Trophoblast cell (in vitro differentiated cells and primary cell): ENCODE results near the gene REEP3.

ENCODE experiments used
- DNase-seq, 2 donors: peaks; one replicate each; pipeline ENCODE4 v3.0.0-alpha.2; 2016
- H2AFZ ChIP-seq: 2 replicates; pipeline ENCODE4 v1.6.1; 2013; ENCODE audit warnings: low read length, moderate library complexity, mild to moderate bottlenecking; ENCODE audit not compliant: insufficient read depth, poor library complexity
- H2AK5ac ChIP-seq: 2 replicates; pipeline ENCODE4 v1.6.1; 2013; ENCODE audit warnings: mild to moderate bottlenecking, low read length
- H2BK120ac ChIP-seq: 2 replicates; pipeline ENCODE4 v1.6.1; 2013; ENCODE audit warnings: low read length, mild to moderate bottlenecking, moderate library complexity; ENCODE audit not compliant: insufficient read depth, poor library complexity
- H2BK12ac ChIP-seq: 2 replicates; pipeline ENCODE4 v1.6.1; 2013; ENCODE audit warnings: mild to moderate bottlenecking, low read length, moderate library complexity
- H2BK5ac ChIP-seq: 2 replicates; pipeline ENCODE4 v1.6.1; 2013; ENCODE audit warnings: low read length, low read depth, moderate library complexity, mild to moderate bottlenecking; ENCODE audit not compliant: poor library complexity
- H3K14ac ChIP-seq: 2 replicates; pipeline ENCODE4 v1.6.1; 2013; ENCODE audit warnings: mild to moderate bottlenecking, low read length
- H3K18ac ChIP-seq: 2 replicates; pipeline ENCODE4 v1.6.1; 2013; ENCODE audit warnings: mild to moderate bottlenecking, low read length
- H3K23ac ChIP-seq: 2 replicates; pipeline ENCODE4 v1.6.1; 2013; ENCODE audit warnings: low read length
- H3K27ac ChIP-seq: 2 replicates; pipeline ENCODE4 v1.5.1; 2013; ENCODE audit warnings: low read depth, mild to moderate bottlenecking, inconsistent platforms, low read length, moderate library complexity
- H3K27me3 ChIP-seq: 2 replicates; pipeline ENCODE4 v1.6.1; 2013; ENCODE audit warnings: inconsistent platforms, mild to moderate bottlenecking, low read length, moderate library complexity; ENCODE audit not compliant: insufficient read depth
- H3K36me3 ChIP-seq, 2 experiments: 1 replicate in 1 of 2; 2 replicates in 1 of 2; pipeline ENCODE4 v1.6.1; 2013; ENCODE audit warnings: low read length in 2 of 2, mild to moderate bottlenecking in 2 of 2, moderate library complexity in 1 of 2; ENCODE audit not compliant: insufficient read depth in 2 of 2, control insufficient read depth in 1 of 2
- H3K4ac ChIP-seq: 2 replicates; pipeline ENCODE4 v1.6.1; 2013; ENCODE audit warnings: low read depth, mild to moderate bottlenecking, low read length, moderate library complexity
- H3K4me1 ChIP-seq, 2 experiments: 1 replicate in 1 of 2; 2 replicates in 1 of 2; pipeline ENCODE4 v1.6.1; 2013; ENCODE audit warnings: low read length in 2 of 2, mild to moderate bottlenecking in 2 of 2, moderate library complexity in 1 of 2; ENCODE audit not compliant: insufficient read depth in 2 of 2, control insufficient read depth in 1 of 2
- H3K4me2 ChIP-seq: 2 replicates; pipeline ENCODE4 v1.6.1; 2013; ENCODE audit warnings: inconsistent platforms, mild to moderate bottlenecking, low read length, moderate library complexity
- H3K4me3 ChIP-seq: 2 replicates; pipeline ENCODE4 v1.5.1; 2013; ENCODE audit warnings: mild to moderate bottlenecking, low read depth, low read length, inconsistent platforms
- H3K79me1 ChIP-seq: one replicate; pipeline ENCODE4 v1.6.1; 2013; ENCODE audit warnings: low read length
- H3K79me2 ChIP-seq: 2 replicates; pipeline ENCODE4 v1.6.1; 2013; ENCODE audit warnings: low read length, mild to moderate bottlenecking; ENCODE audit not compliant: control insufficient read depth, insufficient read depth, poor library complexity
- H3K9ac ChIP-seq: 2 replicates; pipeline ENCODE4 v1.6.1; 2013; ENCODE audit warnings: mild to moderate bottlenecking, low read length
- H3K9me3 ChIP-seq: 2 replicates; pipeline ENCODE4 v1.6.1; 2013; ENCODE audit warnings: low read depth, mild to moderate bottlenecking, control low read depth, inconsistent platforms, low read length; ENCODE audit not compliant: insufficient read depth
- H4K12ac ChIP-seq: 2 replicates; pipeline ENCODE4 v1.6.1; 2013; ENCODE audit warnings: low read depth, mild to moderate bottlenecking, low read length, moderate library complexity
- H4K8ac ChIP-seq: 2 replicates; pipeline ENCODE4 v1.6.1; 2013; ENCODE audit warnings: low read depth, mild to moderate bottlenecking, low read length, moderate library complexity
- H4K91ac ChIP-seq: one replicate; pipeline ENCODE4 v1.6.1; 2013; ENCODE audit warnings: low read depth, mild to moderate bottlenecking, low read length, moderate library complexity
- WGBS: extraction: QIAGEN DNeasy Blood & Tissue Kit; methylation state at CpG from one replicate; pipeline ENCODE4 v1.1.7; 2013; ENCODE audit warnings: missing lambda C conversion rate; ENCODE audit not compliant: insufficient read length, insufficient coverage; ENCODE audit errors: extremely low coverage; 5-methylcytosine and 5-hydroxymethylcytosine counted together

REEP3 gene

DNA sequence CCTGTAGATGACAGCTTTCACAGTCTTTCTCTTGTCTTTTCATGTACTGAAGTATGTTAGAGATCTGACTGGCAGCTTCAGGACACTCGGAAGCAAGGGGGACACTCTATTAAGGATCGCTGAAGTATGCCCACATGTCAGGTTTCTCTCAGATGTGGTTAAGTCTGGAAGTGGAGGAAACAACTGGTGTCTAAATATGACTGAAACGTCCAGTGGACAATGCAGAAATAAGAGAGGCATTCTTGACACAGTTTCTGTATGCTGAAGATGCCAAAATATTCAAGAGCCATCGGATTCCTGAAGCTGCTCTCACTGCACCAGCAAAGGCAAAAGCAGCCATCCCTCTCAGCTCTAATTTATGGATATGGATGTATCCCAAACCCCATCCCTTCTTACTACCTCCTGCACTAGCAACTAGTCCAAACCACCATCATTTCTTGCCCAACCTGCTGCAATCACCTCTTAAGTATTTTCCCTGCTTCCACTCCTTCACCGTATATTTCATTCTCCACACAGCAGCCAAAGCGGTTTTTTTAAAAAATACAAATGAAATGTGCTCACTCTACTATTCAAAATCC lies 113.4 kb downstream of the REEP3 start:
- H3K14ac ChIP-seq = no peak overlapping the region
- no peak overlapping the region for H2AK5ac ChIP-seq
- no CpG with 5 or more reads among the region's 6 CpGs for WGBS
- H4K91ac ChIP-seq = no peak overlapping the region
- no peak overlapping the region for H2BK12ac ChIP-seq
- H3K79me2 ChIP-seq = peaks cover 9% of the 10 kb centered on the region
- H2AFZ ChIP-seq = no peak overlapping the region
- no peak overlapping the region for H3K27ac ChIP-seq
- no peak overlapping the region for H3K9ac ChIP-seq
- no peak overlapping the region for H3K4ac ChIP-seq
- no peaks in the 10 kb centered on the region for H3K36me3 ChIP-seq
- no peak overlapping the region for H2BK5ac ChIP-seq
- H4K12ac ChIP-seq = no peak overlapping the region
- H3K4me3 ChIP-seq = no peak overlapping the region
- no peak overlapping the region for H3K18ac ChIP-seq
- H3K9me3 ChIP-seq = no peaks in the 10 kb centered on the region
- no peaks in the 10 kb centered on the region for H3K4me1 ChIP-seq
- H4K8ac ChIP-seq = no peak overlapping the region
- H3K23ac ChIP-seq = no peak overlapping the region
- DNase-seq = peak in 1 of 2 donors; percentile 32
- H2BK120ac ChIP-seq = no peak overlapping the region
- peaks cover 12% of the 10 kb centered on the region for H3K79me1 ChIP-seq
- H3K4me2 ChIP-seq = no peak overlapping the region
- no peaks in the 10 kb centered on the region for H3K27me3 ChIP-seq

DNA sequence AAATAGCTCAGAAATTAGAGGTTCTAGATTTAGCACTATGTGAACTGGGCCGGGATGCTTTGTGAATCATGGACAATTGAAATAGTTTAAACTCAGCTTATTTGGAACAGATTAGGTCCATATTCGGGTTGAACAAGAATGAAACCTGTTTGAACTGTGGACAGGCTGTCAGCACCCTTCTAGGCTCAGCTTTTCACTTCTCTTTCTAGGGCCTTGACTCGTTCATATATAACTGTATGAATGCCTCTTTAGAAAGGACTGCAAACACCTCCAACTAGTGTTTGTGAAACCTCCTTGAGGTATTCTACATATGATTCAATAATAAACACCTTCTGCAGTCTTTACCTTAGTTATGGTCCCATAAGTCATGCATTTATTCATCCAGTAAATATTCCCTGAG lies 115.6 kb downstream of the REEP3 start:
- Histone ChIP-seq H3K4me3 (no peak overlapping the region), H3K9me3 (no peaks in the 10 kb centered on the region), H3K27me3 (no peaks in the 10 kb centered on the region), H3K18ac (no peak overlapping the region), H3K4ac (no peak overlapping the region), H2AFZ (no peak overlapping the region), H3K9ac (no peak overlapping the region), H3K36me3 (no peaks in the 10 kb centered on the region), H4K91ac (no peak overlapping the region), H3K23ac (no peak overlapping the region), H3K4me2 (no peak overlapping the region), H3K79me1 (no peaks in the 10 kb centered on the region), H2AK5ac (no peak overlapping the region), H3K4me1 (no peaks in the 10 kb centered on the region), H3K79me2 (no peaks in the 10 kb centered on the region), H4K12ac (no peak overlapping the region), H3K27ac (no peak overlapping the region), H2BK12ac (no peak overlapping the region), H2BK120ac (no peak overlapping the region), H2BK5ac (no peak overlapping the region), H4K8ac (no peak overlapping the region), H3K14ac (no peak overlapping the region)
- no peak for DNase-seq
- WGBS = no CpG with 5 or more reads among the region's 3 CpGs

DNA sequence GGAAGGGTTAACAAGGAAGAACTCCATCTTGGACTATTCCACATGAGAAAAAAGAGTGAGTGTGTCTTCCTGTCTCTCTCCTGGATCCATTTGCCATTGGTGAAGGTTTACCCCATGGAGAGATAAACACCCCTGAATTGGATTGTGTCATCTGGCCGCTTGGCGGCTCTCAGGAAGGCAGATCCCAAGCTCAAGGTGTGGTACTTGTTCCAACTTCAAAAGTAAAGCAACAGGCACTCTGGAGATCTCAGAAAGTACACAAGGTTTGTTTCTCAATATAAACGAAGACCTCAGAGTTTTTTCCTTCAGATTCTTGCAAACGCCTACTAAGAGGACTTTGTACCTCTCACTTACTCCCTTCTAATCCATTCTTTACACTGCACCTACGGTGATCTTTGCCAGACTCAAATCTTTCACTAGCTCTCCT lies 116.7 kb downstream of the REEP3 start:
- H2AFZ ChIP-seq = no peak overlapping the region
- H3K4me2 ChIP-seq = no peak overlapping the region
- H2BK5ac ChIP-seq = no peak overlapping the region
- H3K23ac ChIP-seq = no peak overlapping the region
- H3K14ac ChIP-seq = no peak overlapping the region
- DNase-seq = no peak
- no peaks in the 10 kb centered on the region for H3K79me1 ChIP-seq
- no peak overlapping the region for H3K4me3 ChIP-seq
- H3K27me3 ChIP-seq = no peaks in the 10 kb centered on the region
- H4K8ac ChIP-seq = no peak overlapping the region
- no peak overlapping the region for H2BK12ac ChIP-seq
- H3K4me1 ChIP-seq = no peaks in the 10 kb centered on the region
- no peaks in the 10 kb centered on the region for H3K9me3 ChIP-seq
- WGBS = no CpG with 5 or more reads among the region's 5 CpGs
- H4K91ac ChIP-seq = no peak overlapping the region
- no peak overlapping the region for H4K12ac ChIP-seq
- H3K79me2 ChIP-seq = no peaks in the 10 kb centered on the region
- H3K27ac ChIP-seq = no peak overlapping the region
- H3K4ac ChIP-seq = no peak overlapping the region
- no peak overlapping the region for H2AK5ac ChIP-seq
- H3K9ac ChIP-seq = no peak overlapping the region
- no peak overlapping the region for H2BK120ac ChIP-seq
- H3K18ac ChIP-seq = no peak overlapping the region
- no peaks in the 10 kb centered on the region for H3K36me3 ChIP-seq

DNA sequence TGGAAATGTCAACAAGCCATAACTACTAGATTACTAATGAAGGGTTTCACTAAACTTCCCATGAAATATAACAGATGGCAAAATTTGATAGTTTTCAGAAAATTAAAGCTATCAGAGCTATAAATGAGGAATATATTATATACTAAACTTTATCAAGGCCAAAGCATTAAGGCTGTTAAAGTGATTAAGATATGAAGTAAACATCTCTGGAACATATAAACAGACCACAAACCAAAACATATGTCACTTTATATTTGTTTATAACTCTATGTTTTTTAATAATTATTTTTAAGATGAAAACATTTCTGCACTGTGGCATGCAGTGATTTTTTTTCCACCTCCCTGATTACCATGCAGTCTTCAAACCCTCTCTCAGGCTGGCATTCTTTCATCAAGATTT lies 120.2 kb downstream of the REEP3 start:
- Histone ChIP-seq H2AK5ac (no peak overlapping the region), H3K9me3 (no peaks in the 10 kb centered on the region), H3K4ac (no peak overlapping the region), H3K27ac (no peak overlapping the region), H3K36me3 (no peaks in the 10 kb centered on the region), H3K23ac (no peak overlapping the region), H2AFZ (no peak overlapping the region), H3K4me3 (no peak overlapping the region), H2BK12ac (no peak overlapping the region), H3K4me1 (no peaks in the 10 kb centered on the region), H2BK5ac (no peak overlapping the region), H3K18ac (no peak overlapping the region), H3K9ac (no peak overlapping the region), H4K8ac (no peak overlapping the region), H2BK120ac (no peak overlapping the region), H3K79me2 (no peaks in the 10 kb centered on the region), H4K12ac (no peak overlapping the region), H3K14ac (no peak overlapping the region), H3K27me3 (no peaks in the 10 kb centered on the region), H4K91ac (no peak overlapping the region), H3K79me1 (no peaks in the 10 kb centered on the region), H3K4me2 (no peak overlapping the region)
- no peak for DNase-seq
